NCI-H2196 (cell line): Measurements from ENCODE around the gene ROBO3.
A peak's percentile ranks its signal among the peaks of the same experiment; 100 is the strongest.

Source experiments
- DNase-seq: peaks from one replicate; lab custom pipeline; 2025; ENCODE audit not compliant: unreplicated experiment; lab: John Stamatoyannopoulos, UW

ROBO3 gene

DNA sequence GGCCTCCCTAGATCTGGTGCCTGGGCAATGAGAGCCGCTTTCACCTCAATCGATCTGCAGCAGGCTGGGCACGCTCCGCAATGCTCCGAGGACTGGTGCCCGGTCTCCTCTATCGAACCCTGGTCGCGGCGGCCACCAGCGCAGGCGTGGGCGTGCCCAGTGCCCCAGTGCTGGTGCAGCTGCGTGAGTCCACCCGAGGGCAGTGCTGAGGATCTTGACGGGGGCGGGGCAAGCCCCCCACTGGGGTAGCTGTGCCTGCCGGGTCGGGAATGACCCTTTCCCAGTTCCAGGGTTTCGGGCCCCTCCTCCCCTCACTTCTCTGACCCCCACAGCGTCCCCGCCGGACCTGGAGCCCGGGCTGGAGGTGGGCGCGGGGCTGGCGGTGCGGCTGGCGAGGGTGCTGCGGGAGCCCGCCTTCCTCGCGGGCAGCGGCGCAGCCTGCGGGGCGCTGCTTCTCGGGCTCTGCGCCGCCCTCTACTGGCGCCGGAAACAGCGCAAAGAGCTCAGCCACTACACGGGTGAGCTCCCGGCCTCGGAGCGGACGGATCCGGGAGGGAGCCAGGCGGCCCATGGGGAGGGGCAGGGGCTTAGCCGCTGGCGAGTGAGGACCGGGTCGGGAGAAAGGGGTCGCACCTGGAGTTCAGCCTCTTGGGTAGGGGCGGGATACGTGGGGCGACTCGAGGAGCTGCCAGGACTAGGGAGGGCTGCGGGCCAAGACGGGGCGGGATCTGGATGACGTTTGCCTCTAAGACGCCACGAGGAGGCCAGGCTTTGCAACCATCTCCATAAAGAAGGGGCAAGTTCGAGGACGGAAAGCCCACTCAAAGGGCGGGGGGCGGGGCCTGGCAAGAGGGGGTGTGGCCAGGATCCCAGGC, 10.9 kb downstream of the ROBO3 start:
- DNase-seq = peak; percentile 84

DNA sequence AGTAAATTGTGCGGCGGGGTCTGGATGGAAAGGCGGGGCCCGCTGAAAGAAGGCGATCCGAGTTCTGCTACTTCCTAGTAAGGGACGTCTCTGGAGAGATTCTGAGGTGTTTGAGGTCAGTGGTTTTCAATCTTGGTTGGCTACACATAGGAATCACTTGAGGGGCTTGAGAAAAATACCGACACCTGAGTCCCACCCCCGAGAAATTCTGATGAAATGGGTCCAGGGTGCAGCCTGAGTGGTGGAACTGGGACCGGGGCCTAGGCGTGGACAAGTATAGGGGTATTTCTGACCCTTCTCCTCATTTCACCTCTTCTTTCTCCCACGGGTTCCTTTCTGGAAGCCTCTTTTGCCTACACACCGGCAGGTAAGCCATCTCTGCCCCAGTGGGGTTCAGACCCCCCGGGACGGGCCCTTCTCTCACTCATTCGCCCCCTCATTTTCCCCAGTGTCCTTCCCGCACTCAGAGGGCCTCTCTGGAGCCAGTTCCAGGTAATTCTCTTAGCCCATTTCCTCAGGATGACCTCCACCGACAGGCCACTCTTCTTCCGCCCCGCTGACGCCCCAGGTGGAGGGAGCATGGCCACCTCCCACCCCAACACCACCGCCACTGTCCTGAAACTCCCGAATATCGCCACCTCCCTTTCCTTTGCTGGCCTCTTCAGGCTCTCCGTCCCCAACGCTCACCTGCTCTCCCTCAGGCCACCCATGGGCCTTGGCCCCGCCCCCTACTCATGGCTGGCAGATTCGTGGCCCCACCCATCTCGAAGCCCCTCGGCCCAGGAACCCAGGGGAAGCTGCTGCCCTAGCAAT, 11.8 kb downstream of the ROBO3 start:
- DNase-seq = no peak

DNA sequence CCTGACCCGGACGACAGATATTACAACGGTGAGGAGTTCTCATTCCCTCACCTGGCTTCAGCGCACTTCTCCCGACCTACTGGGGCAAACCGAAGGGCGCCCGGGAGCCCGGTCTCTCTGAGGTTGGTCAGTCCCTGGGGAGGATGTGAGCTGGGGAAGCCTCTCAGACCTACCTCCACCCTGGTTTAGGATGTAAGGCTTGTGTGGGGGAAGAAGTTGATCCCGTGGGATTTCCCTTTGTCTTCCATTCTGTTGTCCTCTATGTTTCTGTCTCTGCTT, 12.3 kb downstream of the ROBO3 start:
- no peak for DNase-seq

DNA sequence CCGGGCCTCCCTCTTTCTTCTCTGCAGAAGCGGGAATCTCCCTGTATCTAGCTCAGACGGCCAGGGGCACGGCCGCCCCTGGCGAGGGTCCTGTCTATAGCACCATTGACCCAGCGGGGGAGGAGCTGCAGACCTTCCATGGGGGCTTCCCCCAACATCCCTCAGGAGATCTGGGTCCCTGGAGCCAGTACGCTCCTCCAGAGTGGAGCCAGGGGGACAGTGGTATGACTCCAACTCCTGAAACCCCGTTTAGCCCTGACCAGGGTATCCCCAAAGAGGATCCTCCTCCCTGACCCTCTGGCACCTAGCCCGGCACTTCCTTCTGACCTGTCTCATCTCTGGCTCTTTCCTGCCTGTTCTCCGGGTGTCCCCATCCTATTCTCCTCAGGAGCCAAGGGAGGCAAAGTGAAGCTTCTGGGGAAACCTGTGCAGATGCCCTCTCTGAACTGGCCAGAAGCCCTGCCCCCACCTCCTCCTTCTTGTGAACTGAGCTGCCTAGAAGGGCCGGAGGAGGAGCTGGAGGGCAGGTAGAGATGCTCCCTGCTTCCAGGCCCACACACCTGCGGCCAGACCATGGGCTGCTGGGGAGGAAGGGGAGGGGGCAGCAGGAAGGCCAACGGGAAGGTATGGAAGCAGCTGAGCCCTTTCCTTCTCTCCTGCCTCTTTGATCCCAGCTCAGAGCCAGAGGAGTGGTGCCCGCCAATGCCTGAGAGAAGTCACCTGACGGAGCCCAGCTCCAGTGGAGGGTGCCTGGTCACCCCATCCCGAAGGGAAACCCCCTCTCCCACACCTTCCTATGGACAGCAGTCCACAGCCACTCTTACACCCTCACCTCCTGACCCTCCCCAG, 12.9 kb downstream of the ROBO3 start:
- DNase-seq = no peak

DNA sequence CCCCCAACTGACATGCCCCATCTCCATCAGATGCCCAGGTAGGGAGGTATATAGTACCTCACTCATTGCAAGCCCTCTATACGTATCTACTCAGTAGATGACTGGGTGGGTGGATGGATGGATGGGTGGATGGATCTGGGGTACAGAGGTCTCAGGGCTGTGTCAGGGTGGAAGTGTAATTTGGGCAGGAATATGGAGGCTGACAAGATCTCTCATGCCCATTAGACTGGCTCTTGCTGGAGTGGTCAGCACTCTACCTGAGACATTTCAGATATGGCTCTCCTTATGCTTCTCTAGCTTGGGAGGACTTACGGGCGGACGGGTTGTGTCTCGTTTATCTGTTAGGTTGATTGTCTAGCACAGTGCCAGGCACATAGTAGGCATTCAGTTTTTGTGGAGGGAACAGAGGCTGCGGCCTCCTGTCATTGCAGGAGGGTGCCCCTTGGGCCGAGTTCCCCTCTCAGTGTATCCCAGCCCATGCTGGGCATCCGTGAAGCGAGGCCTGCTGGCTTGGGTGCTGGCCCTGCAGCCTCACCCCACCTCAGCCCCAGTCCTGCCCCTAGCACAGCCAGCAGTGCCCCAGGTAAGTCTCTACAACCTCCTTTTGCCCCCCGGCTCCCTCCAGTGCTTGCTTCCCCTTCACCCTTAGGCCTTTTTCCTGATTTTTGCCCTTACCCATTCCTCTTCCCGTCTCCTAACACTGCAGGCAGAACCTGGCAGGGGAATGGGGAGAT, 13.7 kb downstream of the ROBO3 start:
- no peak for DNase-seq

DNA sequence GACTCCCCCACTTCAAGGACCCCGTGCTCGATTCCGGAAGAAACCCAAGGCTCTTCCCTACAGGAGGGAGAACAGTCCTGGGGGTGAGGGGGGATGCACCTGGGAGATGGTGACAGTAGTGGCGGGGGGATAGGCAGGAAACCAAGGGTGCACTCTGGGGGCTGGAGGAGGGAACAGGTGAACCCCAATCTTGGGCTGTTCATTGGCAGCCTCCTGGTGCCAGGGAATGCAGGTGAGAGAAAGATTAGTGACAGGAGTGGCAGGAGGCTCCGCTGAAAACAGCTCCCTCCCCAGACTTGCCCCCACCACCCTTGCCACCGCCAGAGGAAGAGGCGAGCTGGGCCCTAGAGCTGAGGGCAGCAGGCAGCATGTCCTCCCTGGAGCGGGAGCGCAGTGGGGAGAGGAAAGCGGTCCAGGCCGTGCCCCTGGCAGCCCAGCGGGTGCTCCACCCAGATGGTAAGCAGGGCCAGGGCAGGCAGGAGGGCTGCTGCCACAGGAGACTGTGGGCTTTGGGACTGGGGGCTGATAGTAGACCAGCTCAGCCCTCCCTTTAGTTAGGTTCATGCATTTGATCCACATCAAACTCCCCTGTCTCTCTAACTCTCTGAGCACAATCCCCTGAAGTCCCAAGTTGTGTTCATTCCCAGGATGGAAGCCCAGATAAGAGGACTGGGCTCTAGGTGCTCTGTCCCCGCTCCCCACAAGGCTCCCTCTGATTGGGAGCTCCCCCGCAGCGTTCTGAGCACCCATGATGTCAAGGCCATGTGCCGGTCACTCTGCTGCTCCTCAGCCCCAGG, 14.5 kb downstream of the ROBO3 start:
- no peak for DNase-seq

DNA sequence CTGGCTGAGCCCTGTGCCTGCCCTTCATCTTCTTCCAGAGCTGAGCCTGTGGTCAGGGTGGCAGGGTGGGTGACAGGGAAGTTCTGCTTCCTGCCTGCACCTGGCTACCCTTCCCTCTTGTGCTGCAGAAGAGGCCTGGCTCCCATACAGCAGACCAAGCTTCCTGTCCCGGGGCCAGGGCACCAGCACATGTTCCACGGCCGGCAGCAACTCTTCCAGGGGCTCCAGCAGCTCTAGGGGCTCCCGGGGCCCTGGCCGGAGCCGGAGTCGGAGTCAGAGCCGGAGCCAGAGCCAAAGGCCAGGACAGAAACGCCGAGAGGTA, 15.0 kb downstream of the ROBO3 start:
- DNase-seq = no peak

DNA sequence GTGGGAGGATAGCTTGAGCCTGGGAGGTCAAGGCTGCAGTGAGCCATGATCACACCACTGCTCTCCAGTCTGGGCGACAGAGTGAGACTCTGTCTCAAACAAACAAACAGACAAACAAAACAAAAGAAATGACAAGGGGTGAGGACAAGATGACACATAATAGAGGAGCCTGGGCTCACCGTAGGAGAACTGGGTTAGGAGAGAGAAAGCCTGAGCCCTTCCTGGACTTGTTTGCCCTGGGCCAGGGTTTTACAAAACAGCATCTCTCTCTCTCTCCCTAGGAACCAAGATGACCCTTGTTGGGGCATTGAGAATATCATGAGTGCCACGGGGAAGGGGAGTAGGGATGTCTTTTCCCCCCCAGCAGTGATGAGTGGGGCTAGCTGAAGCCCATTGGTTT, 15.7 kb downstream of the ROBO3 start:
- no peak for DNase-seq

DNA sequence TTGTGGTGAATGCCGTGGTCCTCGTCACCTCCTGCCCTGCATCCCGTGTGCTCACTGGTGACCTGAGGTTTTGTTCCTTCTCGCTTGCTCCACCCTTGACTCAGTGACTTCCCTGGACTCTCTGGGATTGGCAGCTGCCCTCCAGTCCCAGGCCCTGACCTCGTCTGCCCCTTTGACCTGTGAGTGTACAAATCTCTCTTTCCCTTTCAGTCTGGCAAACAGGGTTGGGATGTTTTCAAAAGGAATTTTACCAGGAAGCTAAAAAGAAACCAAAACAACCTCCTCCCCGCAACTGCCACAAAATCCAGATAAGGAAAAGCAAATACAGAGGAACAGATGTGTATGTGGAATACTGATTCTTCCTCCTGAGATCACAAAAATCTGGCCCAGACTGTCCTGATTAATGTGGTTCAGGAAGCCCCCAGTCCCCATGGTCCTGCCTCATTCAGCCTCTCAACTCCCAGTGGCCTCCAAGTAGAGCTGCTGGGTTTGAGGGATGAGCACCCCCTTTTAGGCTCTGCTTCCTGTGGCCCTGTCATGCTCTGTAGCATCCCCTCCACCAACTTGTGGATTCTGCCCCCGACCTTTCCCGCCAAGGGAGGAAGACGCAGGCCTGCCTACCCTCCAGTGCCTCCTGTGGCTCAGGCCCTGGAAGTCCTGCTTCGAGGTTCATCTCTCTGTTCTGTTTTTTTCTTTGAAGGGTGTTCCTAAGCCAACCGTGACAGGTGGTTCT, 17.3 kb downstream of the ROBO3 start:
- DNase-seq = no peak

DNA sequence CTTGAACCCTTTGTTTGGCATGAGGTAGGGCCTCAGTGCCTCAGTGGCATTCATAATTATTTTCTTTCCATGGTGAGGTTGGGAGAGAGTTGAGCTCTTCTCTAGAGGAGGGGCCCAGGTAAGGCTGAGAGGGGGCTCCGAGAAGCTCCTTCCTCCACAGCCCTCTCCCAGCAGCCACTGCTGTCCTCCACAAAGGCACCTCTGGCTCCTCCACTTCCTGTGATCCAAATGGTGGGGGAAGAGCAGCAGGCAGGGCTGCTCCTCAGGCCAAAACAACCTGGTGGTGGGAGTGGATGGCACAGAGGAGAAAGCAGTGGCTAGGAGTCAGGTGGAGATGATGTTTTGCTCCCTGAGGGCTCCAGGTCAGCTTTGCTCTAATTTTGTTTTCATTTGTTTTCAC, 19.1 kb downstream of the ROBO3 start:
- no peak for DNase-seq

DNA sequence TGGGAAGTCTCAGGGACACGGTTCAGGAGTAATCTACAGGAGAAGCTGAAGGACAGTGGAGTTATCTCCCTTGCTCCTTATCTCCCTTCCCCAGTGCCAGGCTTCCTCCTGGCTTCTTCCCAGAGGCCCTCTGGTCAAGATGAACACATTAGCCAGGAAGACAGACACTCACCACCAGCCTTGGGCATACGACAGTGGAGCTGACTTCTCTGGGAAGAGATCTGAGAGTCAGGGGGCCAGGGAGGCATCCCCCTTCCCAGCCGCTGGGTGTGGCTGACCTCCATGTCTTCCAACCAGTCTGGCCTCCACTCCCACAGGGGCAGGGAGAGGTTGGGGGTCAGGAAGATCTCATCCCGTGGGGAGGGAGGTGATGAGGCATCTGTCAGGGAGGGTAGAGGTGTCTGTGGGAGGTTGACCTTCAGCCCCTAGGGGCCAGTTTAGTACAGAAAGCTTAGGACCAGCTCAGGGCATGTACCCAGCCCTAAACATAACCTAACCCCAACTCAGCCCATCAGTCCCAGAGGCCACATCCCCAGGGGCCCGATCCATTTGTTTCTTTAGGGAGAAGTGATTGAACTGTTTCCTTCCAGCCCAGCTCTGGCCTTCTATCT, 19.7 kb downstream of the ROBO3 start:
- DNase-seq = no peak

DNA sequence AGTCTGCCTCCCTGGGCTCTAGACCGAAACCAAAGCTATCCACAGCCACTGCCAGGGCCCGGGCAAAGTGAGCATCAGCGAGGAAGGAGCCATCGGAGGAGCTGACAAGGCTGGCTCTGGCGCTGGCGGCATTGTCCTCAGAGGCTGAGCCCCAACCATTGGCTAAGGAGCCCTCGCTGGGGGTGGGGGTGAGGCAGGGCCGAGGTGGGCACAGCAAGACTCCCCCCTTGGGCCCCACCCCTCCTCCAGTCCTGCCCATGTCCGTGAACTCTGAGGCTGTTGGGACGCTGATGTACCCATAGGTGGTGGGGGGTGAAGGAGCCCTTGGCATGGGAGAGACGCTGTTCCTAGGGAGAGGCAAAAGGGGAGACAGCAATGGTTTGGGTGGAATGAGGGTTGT, 21.2 kb downstream of the ROBO3 start:
- DNase-seq = no peak

DNA sequence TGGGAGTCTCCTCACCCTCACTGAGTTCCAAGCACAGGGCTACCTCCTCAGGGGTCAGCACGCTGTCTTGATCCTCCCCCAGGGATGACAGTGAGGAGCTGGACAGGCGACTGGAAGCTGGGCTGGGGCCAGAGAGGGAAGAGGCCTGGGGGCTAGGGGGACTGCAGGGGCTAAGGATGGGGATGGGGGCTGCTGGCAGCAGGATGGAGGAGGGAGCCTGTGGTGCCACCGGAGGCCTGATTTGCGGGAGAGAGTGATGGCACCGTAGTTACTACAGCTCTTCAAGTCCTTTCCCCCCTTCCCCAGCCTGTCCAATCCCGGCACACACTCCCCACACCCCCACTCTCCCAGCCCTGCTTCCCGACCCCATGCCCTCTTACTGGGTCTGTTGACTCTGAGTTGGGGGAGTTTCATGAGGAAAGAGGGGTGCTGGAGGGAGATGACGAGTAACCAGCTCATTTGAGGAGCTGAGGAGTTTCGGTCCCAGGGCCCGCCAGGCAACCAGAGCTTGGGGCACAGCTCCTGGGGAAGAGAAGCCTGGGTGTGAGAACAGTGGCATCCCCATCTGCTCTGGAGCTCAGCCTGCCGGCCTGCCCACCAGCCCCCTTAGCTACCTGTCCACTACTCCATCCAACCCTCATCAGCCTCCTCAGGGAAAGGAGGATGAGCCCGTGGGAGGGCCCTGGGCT, 21.9 kb downstream of the ROBO3 start:
- no peak for DNase-seq

DNA sequence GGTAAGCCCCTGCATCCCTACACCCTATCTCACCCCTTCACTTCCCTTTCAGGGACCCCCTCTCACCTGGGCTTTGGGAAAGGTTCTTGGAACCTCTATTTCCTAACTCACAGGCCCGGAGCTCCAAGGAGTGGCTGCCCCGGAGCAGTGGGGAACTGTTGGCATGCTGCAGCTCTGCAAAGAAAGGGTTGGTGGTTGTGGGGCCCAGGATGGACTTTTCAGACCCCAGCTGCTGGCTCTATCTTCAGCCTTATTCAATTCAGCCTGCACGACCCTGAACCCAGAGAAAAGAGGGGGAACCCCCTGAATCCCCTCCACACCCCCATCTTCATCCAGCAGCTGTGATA, 22.4 kb downstream of the ROBO3 start:
- DNase-seq = no peak

DNA sequence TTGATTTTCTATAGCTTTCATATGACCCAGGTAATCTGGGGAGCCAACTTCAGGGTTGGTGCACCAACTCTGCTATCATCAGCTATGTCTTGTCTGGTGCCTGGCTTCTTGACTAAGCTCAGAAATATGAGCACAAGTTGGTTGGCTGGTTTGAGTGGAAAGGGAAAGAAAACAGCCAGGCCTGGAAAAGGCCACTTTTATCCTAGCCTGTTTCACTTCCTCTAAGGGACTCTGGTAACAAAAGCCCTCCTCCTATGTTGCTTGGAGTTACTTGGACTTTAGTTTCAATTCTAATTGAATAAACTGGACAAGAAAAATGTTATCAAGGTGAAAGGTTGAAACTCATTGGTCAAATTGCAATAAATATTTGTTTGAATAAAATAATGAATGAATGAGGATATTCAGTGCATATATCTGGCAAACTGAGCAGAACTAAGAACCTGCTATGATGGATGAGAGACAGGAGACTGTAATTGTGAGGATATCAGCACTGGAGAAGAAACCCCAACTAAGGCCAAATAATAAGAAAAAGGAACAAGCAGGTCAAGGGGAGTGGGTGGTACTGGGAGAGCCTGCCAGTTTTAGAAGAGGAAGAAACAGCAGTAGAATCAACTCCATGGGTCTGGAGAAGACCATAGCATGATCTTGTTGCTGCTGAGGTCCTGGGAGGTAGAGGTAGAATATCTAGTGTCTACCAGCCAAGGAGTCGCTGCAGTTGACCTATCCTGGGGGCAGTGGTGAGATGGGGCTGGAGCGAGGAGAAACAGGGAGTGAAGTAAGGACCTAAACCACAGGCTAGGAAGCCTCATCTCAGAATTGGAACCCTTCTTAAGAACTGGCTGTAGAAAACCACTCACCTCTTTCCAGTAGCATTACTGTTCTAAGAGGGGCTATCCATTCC, 24.2 kb downstream of the ROBO3 start:
- no peak for DNase-seq

DNA sequence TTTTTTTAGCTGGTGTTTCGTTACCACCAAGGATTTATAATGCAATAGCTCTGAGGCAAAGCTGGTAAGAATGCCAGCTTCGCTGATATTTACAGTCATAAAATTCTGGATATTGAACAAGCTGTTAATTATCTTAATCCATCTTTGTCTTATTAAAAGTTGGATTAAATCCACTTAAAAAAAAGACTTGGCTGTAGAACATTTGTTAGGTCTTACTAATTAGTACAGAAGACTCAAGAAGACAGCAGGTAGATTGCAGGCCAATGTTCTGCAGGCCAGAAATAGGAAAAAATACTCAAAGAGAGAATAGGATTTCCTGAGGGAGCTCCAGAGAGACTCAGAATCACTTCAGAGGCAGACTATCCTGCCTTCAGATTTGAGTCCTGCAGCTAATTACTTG, 24.9 kb downstream of the ROBO3 start:
- DNase-seq = no peak

DNA sequence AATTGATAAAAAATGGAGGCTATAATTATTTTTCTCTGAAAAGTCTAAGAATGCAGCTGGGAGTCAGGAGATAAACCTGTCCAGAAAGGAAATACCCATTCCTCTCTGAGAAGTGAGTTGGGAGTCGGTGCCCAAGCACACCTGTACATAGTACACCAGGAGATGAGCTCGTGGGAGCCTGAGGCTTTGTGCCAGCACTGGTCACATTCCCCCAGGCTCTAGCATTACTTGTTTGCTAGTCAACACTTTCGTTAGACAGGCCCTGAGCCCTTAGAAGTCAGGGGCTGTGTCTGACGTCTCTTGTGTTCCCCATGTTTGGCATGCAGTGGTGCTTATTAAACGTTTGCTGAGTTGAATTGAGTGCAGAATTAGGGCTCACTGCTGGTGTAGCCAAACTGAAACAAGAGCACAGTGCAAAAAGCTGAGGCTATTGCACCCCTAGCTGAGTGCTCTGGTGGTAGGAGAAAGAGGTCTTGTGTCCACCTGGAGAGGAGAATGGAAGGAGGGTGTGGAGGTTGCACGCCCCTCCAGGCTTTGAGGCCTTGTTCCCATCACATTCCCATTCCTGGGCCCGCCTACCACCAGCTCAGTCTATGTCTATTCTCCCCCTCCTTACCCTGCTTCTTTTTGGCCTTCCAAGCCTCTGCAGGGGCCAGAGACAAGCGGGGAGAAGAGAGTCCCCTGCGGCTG, 25.6 kb downstream of the ROBO3 start:
- DNase-seq = no peak
